GM19351 (cell line): ENCODE results near the gene ALOX12.

Experiments used
- ATAC-seq: cut with Tn5 transposase; IDR thresholded peaks from one replicate; pipeline ENCODE4 v1.9.1; 2021; ENCODE audit warnings: mild to moderate bottlenecking, moderate library complexity; ENCODE audit not compliant: unreplicated experiment

Gene ALOX12

GRCh38 chr17:7002288-7003047 is 6.6 kb downstream of the ALOX12 start:
- ATAC-seq = no peak

- no peak for ATAC-seq
These were observed 7.9 kb downstream of the ALOX12 start for GRCh38 chr17:7003745-7004144.

GRCh38 chr17:7004398-7005253 is 8.8 kb downstream of the ALOX12 start:
- no peak for ATAC-seq

GRCh38 chr17:7005716-7006115 is 9.9 kb downstream of the ALOX12 start:
- no peak for ATAC-seq

GRCh38 chr17:7007143-7007542 is 11.3 kb downstream of the ALOX12 start:
- ATAC-seq = no peak

- ATAC-seq = no peak
These were observed 14.7 kb downstream of the ALOX12 start for GRCh38 chr17:7010523-7010922.

- ATAC-seq = no peak
These were observed 15.6 kb downstream of the ALOX12 start for GRCh38 chr17:7011415-7011814.

- ATAC-seq = no peak
These were observed 16.0 kb downstream of the ALOX12 start for GRCh38 chr17:7011942-7012254.

GRCh38 chr17:7014261-7014994 is 18.6 kb downstream of the ALOX12 start:
- ATAC-seq = peak; percentile 82

GRCh38 chr17:7014995-7015958 is 19.4 kb downstream of the ALOX12 start:
- peak; percentile 11 for ATAC-seq

- no peak for ATAC-seq
These were observed 20.6 kb downstream of the ALOX12 start for GRCh38 chr17:7016418-7016817.

GRCh38 chr17:7016886-7017826 is 21.3 kb downstream of the ALOX12 start:
- no peak for ATAC-seq

- no peak for ATAC-seq
These were observed 22.0 kb downstream of the ALOX12 start for GRCh38 chr17:7017827-7018200.

- ATAC-seq = no peak
These were observed 22.6 kb downstream of the ALOX12 start for GRCh38 chr17:7018331-7018964.

GRCh38 chr17:7019367-7019766 is 23.5 kb downstream of the ALOX12 start:
- ATAC-seq = no peak

GRCh38 chr17:7019839-7020519 is 24.1 kb downstream of the ALOX12 start:
- no peak for ATAC-seq

- ATAC-seq = no peak
These were observed 25.2 kb downstream of the ALOX12 start for GRCh38 chr17:7020894-7021664.
